GM06990 (cell line): ENCODE results near the gene TXNRD3.

Source experiments
- DNase-seq: peaks from one replicate; pipeline ENCODE4 v3.0.0-alpha.2; 2011; ENCODE audit not compliant: insufficient read length; ENCODE audit errors: extremely low read depth
- H3K27me3 ChIP-seq: replicated peaks from 2 replicates; pipeline ENCODE4 v1.6.0; 2011; ENCODE audit warnings: low read length; ENCODE audit not compliant: control insufficient read depth, insufficient read depth
- H3K36me3 ChIP-seq: 2 replicates; pipeline ENCODE4 v1.5.1; 2011; ENCODE audit warnings: low read length; ENCODE audit not compliant: control insufficient read depth, insufficient read depth
- H3K4me3 ChIP-seq: replicated peaks from 2 replicates; pipeline ENCODE4 v1.5.1; 2011; ENCODE audit warnings: low read depth, mild to moderate bottlenecking, control low read depth, low read length
- TF ChIP-seq, protein P1 (sequence below): IDR thresholded peaks from 2 replicates; pipeline ENCODE4 v1.5.1; 2011; ENCODE audit warnings: low read length, control low read depth, mild to moderate bottlenecking, inconsistent platforms; ENCODE audit not compliant: insufficient read depth, poor library complexity, severe bottlenecking

Gene TXNRD3

DNA sequence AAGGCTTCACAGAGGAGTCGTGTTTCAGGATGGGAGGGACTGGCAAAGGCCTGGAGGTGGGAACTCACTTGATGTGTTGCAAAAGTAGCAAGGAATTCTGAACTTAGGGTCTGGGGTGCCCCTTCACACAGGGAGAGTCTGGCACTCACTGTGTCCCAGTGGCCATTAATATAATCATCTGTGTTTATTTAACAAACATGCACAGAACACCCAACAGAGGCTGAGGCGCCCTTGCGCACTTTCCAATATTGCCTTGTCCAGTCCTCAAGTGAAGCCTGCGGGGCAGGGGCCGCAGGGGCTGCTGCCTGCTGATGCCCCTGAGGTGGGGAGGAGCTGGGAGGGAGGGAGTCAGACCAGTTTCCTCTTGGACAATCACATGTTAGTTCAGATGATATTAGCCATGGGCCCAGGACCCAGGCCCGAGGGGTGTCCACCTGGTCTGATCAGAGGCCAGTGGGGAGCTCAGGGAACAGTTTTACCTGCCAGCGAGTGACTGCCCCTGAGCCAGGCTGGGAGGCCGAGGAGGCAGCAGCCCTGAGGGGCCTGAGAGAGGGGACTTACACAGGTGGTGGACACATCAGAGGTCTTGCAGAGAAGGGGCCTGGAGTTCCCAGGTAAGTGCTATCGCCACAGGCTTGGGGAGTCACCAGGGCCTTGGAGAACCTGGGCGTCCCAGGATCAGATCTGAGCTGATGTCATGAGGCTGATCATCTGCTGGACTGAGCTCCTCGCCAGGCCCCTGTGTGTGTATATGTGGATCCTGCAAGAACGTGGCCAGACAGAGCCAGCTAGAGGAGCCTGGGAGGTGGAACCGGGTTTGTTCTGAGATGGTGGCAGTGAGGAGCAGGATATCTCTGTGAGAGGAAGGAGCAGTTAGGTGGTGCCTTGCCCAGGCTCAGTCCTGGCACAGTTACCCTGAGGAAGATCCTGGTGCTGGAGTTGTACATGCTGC lies 13.8 kb upstream of the TXNRD3 start:
- TF ChIP-seq, protein P1, sequence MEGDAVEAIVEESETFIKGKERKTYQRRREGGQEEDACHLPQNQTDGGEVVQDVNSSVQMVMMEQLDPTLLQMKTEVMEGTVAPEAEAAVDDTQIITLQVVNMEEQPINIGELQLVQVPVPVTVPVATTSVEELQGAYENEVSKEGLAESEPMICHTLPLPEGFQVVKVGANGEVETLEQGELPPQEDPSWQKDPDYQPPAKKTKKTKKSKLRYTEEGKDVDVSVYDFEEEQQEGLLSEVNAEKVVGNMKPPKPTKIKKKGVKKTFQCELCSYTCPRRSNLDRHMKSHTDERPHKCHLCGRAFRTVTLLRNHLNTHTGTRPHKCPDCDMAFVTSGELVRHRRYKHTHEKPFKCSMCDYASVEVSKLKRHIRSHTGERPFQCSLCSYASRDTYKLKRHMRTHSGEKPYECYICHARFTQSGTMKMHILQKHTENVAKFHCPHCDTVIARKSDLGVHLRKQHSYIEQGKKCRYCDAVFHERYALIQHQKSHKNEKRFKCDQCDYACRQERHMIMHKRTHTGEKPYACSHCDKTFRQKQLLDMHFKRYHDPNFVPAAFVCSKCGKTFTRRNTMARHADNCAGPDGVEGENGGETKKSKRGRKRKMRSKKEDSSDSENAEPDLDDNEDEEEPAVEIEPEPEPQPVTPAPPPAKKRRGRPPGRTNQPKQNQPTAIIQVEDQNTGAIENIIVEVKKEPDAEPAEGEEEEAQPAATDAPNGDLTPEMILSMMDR = no peak
- no peak for DNase-seq
- no peaks in the 10 kb centered on the region for H3K36me3 ChIP-seq
- H3K27me3 ChIP-seq = no peaks in the 10 kb centered on the region; the same call in 1 of the 2 replicates
- no peak overlapping the region for H3K4me3 ChIP-seq

DNA sequence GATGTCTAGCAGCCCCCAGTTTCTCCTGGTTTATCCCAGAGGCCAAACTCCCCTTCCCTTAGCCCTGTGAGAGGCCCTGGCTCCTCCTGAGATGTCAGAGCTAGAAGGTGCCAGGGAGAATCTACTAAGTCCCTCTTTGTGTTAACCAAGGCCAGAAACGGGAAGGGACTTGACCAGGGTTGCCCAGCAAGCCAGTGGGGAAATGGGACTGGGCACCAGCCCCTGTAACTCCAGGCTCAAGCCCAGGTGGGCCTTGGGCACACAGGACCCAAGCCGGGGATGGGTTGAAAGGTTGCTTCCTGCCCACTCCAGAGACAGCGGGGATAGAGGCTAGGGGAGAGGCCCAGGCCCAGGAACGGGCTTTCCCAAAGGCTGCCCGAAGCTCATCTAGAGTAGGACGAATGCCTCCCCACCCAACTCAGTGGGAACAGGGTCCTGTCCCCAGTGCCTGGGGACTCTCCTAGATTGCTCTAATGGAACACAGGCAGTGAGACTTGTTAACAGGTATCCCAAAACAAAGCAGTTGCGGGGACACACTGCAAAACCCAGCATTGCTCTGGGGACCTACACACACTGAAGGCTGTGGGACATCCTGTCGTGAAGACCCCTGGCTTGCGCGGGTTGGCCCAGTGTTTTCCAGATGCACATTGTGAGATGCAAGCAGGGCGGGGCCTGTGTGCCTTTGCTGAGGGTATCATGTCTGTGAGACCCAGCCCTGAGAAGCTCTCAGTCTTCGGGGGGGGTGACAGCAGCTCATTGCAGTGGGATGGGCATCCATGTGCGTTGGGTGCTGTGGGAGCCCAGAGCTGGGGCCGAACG lies 12.9 kb upstream of the TXNRD3 start:
- TF ChIP-seq, protein P1 = no peak
- no peak for DNase-seq
- Histone ChIP-seq H3K4me3 (no peak overlapping the region), H3K27me3 (no peaks in the 10 kb centered on the region; the same call in 1 of the 2 replicates), H3K36me3 (no peaks in the 10 kb centered on the region)

DNA sequence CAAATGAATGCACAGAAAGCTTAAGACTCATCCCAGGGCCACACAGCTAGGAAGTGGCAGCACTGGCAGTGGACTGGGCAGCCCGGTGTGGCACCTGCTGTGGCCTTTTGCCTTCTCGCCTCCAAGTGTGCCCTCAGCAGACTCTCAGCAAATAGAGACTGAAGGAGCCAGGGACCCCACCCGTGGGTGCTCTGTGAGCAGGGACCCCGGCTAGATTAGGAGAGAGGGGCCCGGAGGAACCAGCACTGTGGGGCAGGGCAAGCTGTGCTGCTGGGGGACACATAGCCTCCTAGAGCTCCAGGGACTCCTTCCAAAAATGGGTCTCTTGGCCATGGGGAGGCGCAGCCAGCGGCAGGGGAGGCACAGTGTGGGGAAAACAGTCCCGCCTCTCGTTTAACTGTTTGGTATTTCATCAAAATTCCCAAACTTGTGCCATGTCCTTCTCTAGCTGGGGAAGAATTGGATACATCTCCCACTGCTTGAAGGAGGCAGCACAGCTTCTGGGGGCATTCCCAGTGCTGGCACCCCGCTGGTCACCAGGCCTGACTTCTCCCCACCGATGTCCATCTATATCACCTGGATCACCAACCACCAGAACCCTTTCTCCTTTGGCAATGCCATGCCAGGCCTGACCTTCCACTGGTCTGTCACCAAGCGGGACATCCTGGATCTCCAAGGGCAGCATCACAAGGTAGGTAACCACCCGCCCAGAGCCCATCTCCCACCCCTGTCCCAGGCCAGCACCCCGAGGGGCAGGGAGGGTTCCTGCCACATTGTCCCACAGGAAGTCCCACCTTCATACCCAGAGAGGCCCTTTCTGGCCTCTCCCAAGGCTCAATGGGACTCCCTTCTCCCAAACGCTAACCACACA lies 12.0 kb upstream of the TXNRD3 start:
- no peaks in the 10 kb centered on the region; the same call in 1 of the 2 replicates for H3K27me3 ChIP-seq
- TF ChIP-seq, protein P1 = no peak
- H3K4me3 ChIP-seq = no peak overlapping the region
- H3K36me3 ChIP-seq = no peaks in the 10 kb centered on the region
- DNase-seq = no peak

DNA sequence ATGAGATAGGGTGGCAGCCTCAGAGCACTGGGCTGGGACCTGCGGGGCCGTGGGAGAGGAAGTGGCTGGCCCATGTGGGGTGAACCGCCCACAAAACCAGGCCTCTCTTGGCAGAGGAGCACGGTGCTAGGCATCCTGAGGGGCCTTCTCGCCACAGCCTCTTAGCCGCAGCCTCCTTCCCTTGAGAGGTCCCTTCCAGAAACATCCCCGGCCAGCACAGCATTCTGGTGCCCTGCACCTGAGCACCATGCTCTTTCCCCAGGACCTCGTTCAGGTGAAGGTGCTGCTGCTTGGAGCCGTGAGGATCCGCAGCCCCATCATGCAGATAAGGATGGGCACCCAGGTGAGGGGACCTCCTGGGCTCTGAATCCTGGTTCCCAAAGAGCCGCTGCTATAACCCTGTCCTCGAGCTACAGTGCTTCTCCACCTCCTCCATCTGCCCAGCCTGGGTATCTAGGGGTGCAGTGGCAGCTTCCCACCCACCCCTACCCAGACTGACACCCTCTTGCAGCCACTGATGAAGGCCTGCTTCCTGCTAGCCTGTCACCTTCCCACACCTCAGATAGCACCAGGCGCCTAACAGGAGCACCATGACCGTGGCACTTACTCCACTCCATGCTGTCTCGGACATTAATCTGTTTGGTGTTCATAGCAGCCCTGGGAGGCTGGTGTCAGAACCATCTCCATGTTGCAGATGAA lies 11.2 kb upstream of the TXNRD3 start:
- H3K36me3 ChIP-seq = no peaks in the 10 kb centered on the region

More for the DNA sequence above, 11.2 kb upstream of the TXNRD3 start:
- Histone ChIP-seq H3K27me3 (no peaks in the 10 kb centered on the region; the same call in 1 of the 2 replicates), H3K4me3 (no peak overlapping the region)
- DNase-seq = no peak
- TF ChIP-seq, protein P1 = no peak
